D721Med (cell line): ENCODE results near the gene KMT2B.

ENCODE experiments used
- DNase-seq: peaks from one replicate; pipeline ENCODE4 v3.0.0; 2011; ENCODE audit warnings: low spot score; ENCODE audit not compliant: insufficient read length
- FAIRE-seq: peaks from 2 replicates; lab custom pipeline; 2011; peaks lifted over from hg19 to GRCh38; lab: Jason Lieb, UNC
- TF ChIP-seq, protein P1 (sequence below): IDR thresholded peaks from 2 replicates; pipeline ENCODE4 v1.5.1; 2012; ENCODE audit warnings: mild to moderate bottlenecking, control low read depth; ENCODE audit not compliant: insufficient read depth; ENCODE audit errors: missing control alignments

Gene KMT2B

DNA sequence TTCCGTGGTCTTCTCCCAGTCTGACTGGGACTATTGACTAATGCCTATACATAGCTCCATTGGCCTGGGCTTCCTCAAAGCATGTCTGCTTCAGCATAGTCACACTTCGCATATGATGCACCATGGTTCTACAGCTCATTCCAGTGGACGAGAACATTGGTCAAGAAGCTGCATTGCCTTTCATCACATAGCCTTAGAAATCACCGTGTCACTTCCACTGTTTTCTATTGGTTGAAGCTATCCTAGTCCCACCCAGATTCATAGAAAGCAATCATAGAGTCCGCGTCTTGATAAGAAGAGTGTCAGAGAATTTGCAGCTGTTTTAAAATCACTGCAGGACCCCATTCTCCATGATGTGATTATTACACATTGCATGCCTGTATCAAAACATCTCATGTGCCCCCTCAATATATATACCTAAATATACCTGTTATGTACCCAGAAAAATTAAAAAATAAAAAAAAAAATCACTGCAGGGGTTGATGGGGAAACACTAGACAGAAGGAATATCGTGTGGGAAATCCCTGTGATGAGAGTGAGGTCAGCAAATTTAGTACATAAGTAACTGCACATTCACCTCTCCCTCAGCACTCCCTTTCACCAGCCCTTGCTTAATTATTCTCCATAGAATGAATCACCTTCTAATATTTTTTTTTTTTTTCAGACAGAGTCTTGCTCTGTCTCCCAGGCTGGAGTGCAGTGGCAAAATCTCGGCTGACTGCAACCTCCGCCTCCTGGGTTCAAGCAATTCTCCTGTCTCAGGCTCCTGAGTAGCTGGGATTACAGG, 55.4 kb downstream of the KMT2B start:
- FAIRE-seq (no peak), DNase-seq (no peak)
- TF ChIP-seq, protein P1, sequence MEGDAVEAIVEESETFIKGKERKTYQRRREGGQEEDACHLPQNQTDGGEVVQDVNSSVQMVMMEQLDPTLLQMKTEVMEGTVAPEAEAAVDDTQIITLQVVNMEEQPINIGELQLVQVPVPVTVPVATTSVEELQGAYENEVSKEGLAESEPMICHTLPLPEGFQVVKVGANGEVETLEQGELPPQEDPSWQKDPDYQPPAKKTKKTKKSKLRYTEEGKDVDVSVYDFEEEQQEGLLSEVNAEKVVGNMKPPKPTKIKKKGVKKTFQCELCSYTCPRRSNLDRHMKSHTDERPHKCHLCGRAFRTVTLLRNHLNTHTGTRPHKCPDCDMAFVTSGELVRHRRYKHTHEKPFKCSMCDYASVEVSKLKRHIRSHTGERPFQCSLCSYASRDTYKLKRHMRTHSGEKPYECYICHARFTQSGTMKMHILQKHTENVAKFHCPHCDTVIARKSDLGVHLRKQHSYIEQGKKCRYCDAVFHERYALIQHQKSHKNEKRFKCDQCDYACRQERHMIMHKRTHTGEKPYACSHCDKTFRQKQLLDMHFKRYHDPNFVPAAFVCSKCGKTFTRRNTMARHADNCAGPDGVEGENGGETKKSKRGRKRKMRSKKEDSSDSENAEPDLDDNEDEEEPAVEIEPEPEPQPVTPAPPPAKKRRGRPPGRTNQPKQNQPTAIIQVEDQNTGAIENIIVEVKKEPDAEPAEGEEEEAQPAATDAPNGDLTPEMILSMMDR, result no peak

DNA sequence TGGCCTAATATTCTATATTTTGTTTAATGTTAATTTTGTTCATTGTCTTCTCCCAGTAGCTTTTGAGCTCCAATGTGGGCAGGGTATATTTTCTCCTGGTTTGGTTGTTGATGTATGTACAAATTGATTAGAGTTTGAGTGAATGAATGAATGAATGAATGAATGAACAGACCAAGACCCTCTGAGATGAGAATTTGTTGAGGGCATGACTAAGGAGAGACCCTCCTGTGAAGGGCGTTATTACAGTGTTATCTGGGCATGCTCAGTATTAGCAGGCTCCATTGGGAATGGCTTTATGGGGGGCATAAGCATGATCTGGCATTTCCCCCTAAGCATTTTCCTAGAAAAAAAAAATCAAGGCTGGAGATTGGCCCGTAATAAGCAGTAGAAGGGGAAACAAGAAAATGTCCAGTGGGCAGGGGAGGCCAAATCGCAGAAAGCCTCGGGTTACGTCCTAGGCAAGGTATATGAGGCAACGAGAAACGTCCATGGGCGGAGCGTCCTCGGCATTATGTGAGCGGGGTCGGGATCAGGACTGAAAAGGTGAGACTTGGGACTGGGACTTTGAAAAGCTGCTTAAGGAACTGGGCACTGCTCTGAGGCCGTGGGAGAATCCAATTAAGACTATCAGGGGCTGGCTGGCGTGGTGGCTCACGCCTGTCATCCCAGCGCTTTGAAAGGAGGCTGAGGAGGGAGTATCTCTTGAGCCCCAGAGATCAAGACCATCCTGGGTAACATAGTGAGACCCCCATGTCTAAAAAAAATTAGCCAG, 56.7 kb downstream of the KMT2B start:
- FAIRE-seq (no peak), DNase-seq (no peak)
- TF ChIP-seq, protein P1, result no peak

- DNase-seq, result no peak
- TF ChIP-seq, protein P1, result no peak
- FAIRE-seq, result no peak
These were observed 57.2 kb downstream of the KMT2B start for GRCh38 chr19:35775046-35775297.

GRCh38 chr19:35775298-35776101, 57.7 kb downstream of the KMT2B start, which contains the start of gene ARHGAP33:
Gene ARHGAP33 (plus strand): TSS chr19:35775564. CDS start chr19:35775659, 95 bp downstream.
- TF ChIP-seq, protein P1, result no peak
- DNase-seq, result peak; percentile 74
- no peak for FAIRE-seq

DNA sequence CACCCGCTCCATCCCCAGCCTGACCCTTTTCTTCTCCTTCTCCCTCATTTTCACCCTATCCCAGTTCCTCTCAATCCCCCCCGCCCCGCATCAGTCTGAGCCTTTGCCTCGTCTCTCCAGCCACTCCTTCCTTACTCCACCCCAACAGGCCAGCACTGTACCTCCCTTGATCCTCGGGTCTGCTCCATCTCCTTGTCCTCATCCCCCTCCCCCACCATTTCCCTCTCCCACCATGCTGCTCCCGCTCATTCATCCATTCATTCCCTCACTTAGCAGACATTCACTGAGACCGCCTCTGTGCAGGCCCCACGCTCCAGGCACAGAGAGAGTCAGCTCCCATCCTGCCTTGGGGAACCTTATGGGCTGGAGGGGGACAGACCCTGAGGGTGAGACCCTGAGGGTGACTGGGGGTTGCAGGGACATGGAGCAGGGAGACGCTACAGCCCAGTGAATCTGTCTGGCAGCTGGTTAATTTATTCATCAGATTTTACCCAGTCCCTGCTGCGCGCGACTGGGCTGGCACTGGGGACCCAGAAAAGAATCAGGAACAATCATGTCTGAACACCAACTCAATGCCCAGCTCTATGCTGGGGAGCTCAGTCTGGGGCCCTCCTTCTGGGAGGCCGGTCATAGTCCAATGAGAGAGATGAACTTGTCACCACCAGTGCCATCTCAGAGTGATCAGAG, 58.4 kb downstream of the KMT2B start:
- DNase-seq, result no peak

More for the DNA sequence above, 58.4 kb downstream of the KMT2B start:
- no peak for FAIRE-seq
- TF ChIP-seq, protein P1, result no peak
